Measurements from ENCODE around the gene COPA. TPM values are rescaled to one million over a fixed set of nuclear protein-coding genes. Genes with fewer than 3 reads are reported as not detected.
A peak's percentile ranks its signal among the peaks of the same experiment; 100 is the strongest.

The COPA gene
- total and polyA plus RNA-seq, 10 of the 15 experiments (the other 5 are each of a cell fraction or from before 2014, with no cell fraction given) = 53.7 to 180 (median 123) TPM

DNA sequence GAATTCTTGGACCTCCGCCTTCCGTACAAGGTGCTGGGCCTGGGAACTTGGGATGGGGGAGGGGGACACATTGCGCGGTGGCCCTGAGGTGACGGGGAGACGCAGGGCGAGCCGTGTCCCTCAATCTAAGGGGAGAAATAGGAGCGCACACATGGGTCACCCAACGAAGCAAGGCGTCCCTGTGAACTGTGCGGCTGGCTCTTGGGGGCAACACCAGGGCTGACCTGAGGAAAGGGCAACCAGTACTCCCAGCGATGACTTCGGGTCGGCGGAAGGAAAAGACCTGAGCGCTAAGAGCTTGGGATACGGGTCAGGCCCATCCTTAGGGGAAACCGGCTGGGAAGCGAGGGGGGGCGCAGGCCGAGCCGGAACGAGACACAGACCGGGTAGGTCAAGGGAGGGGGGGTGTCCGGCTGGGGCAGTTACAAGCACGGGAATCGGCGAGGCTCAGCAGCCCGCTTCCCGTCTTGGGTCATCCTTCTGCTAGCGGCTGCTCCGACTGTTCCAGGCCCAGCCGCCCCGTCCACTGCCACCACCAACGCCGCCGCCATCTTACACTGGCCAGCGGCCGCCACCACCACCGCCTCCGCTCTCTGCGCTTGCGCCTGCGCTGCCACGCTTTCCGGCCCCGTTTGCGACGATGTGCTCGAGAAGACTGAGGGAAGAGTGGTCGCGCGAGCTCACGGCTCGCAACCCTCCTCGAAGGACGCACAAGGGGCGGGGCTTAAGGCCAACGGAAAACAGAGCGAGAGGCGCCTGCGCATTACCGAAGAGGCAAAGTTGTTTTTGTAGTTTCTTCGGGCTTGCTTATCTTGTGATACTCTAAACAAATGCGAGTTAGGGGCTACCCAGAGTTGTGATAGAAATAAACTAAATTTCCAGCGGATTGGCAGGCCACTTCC lies 80.9 kb downstream of the COPA start, which contains the start of gene DCAF8 (continued):
- TF ChIP-seq USF1 (IDR thresholded peaks at IDR 0.05; ENCODE audit: borderline replicate concordance, extremely low read length, insufficient read depth, low read depth, low read length) (no peak), HDAC2 (IDR thresholded peaks at IDR 0.05) (no peak), PKNOX1 (IDR thresholded peaks at IDR 0.05) (no peak), TCF7 (IDR thresholded peaks at IDR 0.05; ENCODE audit: borderline replicate concordance) (no peak), ESRRA (IDR thresholded peaks at IDR 0.05; ENCODE audit: low read length) (no peak), NR2F1 (conservative IDR thresholded peaks at IDR 0.05) (peak; percentile 35; the same call in 1 of the 2 replicates), TCF3 (IDR thresholded peaks at IDR 0.05; ENCODE audit: borderline replicate concordance, insufficient read depth, low read depth, low read length) (no peak), CHD2 (IDR thresholded peaks at IDR 0.05; ENCODE audit: borderline replicate concordance, low read depth, low read length) (peak; percentile 94), BCL11A (IDR thresholded peaks at IDR 0.05; ENCODE audit: low read depth, low read length) (no peak), RAD21 (IDR thresholded peaks at IDR 0.05; ENCODE audit: insufficient read depth, low read depth, low read length) (no peak), PML (IDR thresholded peaks at IDR 0.05; ENCODE audit: low read length) (peak; percentile 84), RB1 (IDR thresholded peaks at IDR 0.05; ENCODE audit: borderline replicate concordance) (no peak), KDM1A (IDR thresholded peaks at IDR 0.05; ENCODE audit: borderline replicate concordance) (no peak), ZNF217 (IDR thresholded peaks at IDR 0.05) (no peak), ATF3 (IDR thresholded peaks at IDR 0.05; ENCODE audit: borderline replicate concordance, extremely low read depth, low read depth, low read length) (peak; percentile 87; the same call in 1 of the 2 replicates), EED (IDR thresholded peaks at IDR 0.05; ENCODE audit: low read depth) (no peak), HCFC1 (IDR thresholded peaks at IDR 0.05; ENCODE audit: low read length) (peak; percentile 61; the same call in 1 of the 2 replicates), SMARCA5 (IDR thresholded peaks at IDR 0.05) (peak; percentile 61; the same call in 1 of the 2 replicates), POU2F2 (IDR thresholded peaks at IDR 0.05; ENCODE audit: borderline replicate concordance, low read depth, low read length) (peak; percentile 34), JUND (IDR thresholded peaks at IDR 0.05; ENCODE audit: low read depth, low read length) (0 out of 2 replicates have a peak, but pooled peaks have one; percentile 45), MEF2A (IDR thresholded peaks at IDR 0.05; ENCODE audit: insufficient read depth, low read depth, low read length) (no peak), EZH2 (IDR thresholded peaks at IDR 0.05; ENCODE audit: borderline replicate concordance, control insufficient read depth, low read depth, low read length) (no peak), RELB (IDR thresholded peaks at IDR 0.05; ENCODE audit: low read depth) (0 out of 2 replicates have a peak, but pooled peaks have one; percentile 13), FOXK2 (IDR thresholded peaks at IDR 0.05) (no peak)

Measured in GM12878 (cell line).